Measurements from ENCODE around the gene TTLL10. TPM values are rescaled to one million over a fixed set of nuclear protein-coding genes. Genes with fewer than 3 reads are reported as not detected.

TTLL10 gene
- total RNA-seq, 4 donors from 2014 or later: 0.23 TPM; not detected in 3

GRCh38 chr1:1166642-1167397, 6.9 kb upstream of the TTLL10 start:
- Histone ChIP-seq H3K4me1 (no peaks in the 10 kb centered on the region), H3K27me3 (peaks cover 99% of the 10 kb centered on the region), H3K27ac (no peak overlapping the region), H3K4me3 (no peak overlapping the region), H3K9me3 (no peaks in the 10 kb centered on the region), H3K36me3 (no peaks in the 10 kb centered on the region)
- no peak for ATAC-seq
- no peak for TF ChIP-seq POLR2A (IDR thresholded peaks at IDR 0.05)
- TF ChIP-seq POLR2AphosphoS5 (IDR thresholded peaks at IDR 0.05): no peak
- no peak for TF ChIP-seq EP300 (IDR thresholded peaks at IDR 0.05)
- TF ChIP-seq CTCF (IDR thresholded peaks at IDR 0.05): no peak
- WGBS, 2 donors (ENCODE audit: low coverage in 1 of 2): no CpG with 5 or more reads among the region's 44 CpGs

GRCh38 chr1:1167398-1167821, 6.3 kb upstream of the TTLL10 start:
- no peaks in the 10 kb centered on the region for H3K36me3 ChIP-seq
- no peaks in the 10 kb centered on the region for H3K9me3 ChIP-seq
- H3K27ac ChIP-seq: no peak overlapping the region
- TF ChIP-seq CTCF (IDR thresholded peaks at IDR 0.05): no peak
- TF ChIP-seq POLR2AphosphoS5 (IDR thresholded peaks at IDR 0.05): no peak
- H3K4me3 ChIP-seq: no peak overlapping the region
- no peak for ATAC-seq
- H3K4me1 ChIP-seq: no peaks in the 10 kb centered on the region
- H3K27me3 ChIP-seq: peaks cover 99% of the 10 kb centered on the region
- WGBS, 2 donors (ENCODE audit: low coverage in 1 of 2): no CpG with 5 or more reads among the region's 20 CpGs

GRCh38 chr1:1167841-1168450, 5.7 kb upstream of the TTLL10 start:
- Histone ChIP-seq H3K4me1 (no peaks in the 10 kb centered on the region), H3K9me3 (no peaks in the 10 kb centered on the region), H3K4me3 (no peak overlapping the region), H3K27me3 (peaks cover 99% of the 10 kb centered on the region), H3K27ac (no peak overlapping the region), H3K36me3 (no peaks in the 10 kb centered on the region)
- no peak for ATAC-seq
- TF ChIP-seq POLR2AphosphoS5 (IDR thresholded peaks at IDR 0.05) (no peak), CTCF (IDR thresholded peaks at IDR 0.05) (no peak), POLR2A (IDR thresholded peaks at IDR 0.05) (no peak), EP300 (IDR thresholded peaks at IDR 0.05) (no peak)
- WGBS, 2 donors (ENCODE audit: low coverage in 1 of 2): no CpG with 5 or more reads among the region's 36 CpGs

GRCh38 chr1:1168451-1169411, 4.9 kb upstream of the TTLL10 start:
- H3K27ac ChIP-seq: no peak overlapping the region
- H3K36me3 ChIP-seq: no peaks in the 10 kb centered on the region
- peaks cover 99% of the 10 kb centered on the region for H3K27me3 ChIP-seq
- H3K4me3 ChIP-seq: no peak overlapping the region
- no peaks in the 10 kb centered on the region for H3K9me3 ChIP-seq
- ATAC-seq: no peak
- H3K4me1 ChIP-seq: peaks cover 0 to 5% (median 0%) of the 10 kb centered on the region in 3 donors
- TF ChIP-seq CTCF (IDR thresholded peaks at IDR 0.05) (no peak), POLR2A (IDR thresholded peaks at IDR 0.05) (no peak), EP300 (IDR thresholded peaks at IDR 0.05) (no peak), POLR2AphosphoS5 (IDR thresholded peaks at IDR 0.05) (no peak)
- no CpG with 5 or more reads among the region's 37 CpGs for WGBS, 2 donors (ENCODE audit: low coverage in 1 of 2)

Data from gastroesophageal sphincter (tissue), 4 donors.